ENCODE measurements around the gene CADPS2.
"Not testable (repeated sequence)": the region's sequence is repeated elsewhere in the genome, so short reads cannot be mapped to it uniquely, and the experiment has no call there.

CADPS2 gene

DNA sequence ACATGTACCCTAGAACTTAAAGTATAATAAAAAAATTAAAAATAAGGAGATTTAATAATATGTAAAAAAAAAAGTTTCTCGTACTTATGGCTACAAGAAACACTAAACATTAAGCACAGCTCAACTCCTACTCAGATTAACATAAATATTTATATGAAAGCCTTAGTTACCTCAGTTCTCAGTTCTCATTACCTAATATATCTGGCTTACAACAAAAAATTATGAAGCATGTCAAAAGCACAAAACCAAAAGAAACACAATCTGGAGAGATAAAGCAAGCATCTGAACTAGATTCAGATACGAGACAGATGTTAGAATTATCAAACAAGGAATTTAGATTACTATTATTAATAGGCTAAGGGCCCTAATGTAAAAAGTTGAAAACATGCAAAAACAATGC, 227.4 kb downstream of the CADPS2 start:
- DNase-seq, result no peak

DNA sequence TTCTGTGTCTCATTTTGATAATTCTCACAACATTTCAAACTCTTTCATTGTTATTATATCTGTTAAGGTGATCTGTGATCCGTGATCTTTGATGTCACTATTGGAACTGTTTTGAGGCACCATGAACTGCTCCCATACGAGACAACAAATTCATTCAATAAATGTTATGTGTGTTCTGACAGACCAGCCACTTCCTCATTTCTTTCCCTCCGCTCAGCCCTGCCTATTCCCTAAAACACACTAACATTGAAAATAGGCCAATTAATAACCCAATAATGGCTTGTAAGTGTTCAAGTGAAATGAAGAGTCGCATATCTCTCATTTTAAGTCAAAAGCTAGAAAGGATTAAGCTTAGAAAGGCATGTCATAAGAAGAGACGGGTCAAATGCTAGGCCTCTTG, 232.6 kb downstream of the CADPS2 start:
- DNase-seq, result no peak

DNA sequence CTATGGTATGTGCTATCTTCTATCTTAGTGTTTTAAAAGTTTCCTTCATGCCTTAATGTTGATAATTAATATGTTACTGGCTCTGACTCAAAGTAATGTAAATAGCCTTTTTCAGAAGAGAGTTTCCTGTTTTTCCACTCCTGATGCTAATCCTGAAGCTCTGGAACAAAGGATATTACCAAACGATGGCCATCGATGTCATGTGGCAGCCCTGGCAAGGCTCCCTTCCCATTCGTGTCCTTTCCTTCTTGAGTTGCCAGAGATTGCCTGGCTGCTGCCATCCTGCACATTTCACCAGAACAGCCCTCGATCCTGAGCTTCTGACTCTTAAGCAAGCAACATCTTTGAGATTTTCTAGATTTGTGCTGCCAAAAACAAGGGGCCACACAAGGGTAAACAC, 233.4 kb downstream of the CADPS2 start:
- no peak for DNase-seq

DNA sequence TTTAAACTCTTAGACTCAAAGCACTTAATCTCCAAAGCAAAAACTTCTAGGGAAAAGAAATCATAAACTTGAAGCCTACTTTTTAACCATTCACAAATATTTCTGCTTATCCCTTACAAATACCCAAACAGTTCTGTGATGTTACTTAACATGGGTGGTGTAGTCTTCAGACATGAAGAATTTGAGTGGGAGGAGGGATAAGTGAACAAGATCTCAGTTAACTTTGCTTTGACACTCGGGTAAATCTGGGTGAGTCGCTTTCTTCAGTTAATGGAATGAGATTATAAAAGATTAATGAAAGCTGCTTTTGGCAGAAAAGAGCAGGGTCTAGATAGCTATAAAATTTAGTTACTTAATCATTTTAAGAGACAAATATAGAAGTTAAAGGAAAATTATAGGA, 234.8 kb downstream of the CADPS2 start:
- no peak for DNase-seq

GRCh38 chr7:122643250-122643649, 243.0 kb downstream of the CADPS2 start:
- no peak for DNase-seq

GRCh38 chr7:122638459-122638858, 247.8 kb downstream of the CADPS2 start:
- no peak for DNase-seq

DNA sequence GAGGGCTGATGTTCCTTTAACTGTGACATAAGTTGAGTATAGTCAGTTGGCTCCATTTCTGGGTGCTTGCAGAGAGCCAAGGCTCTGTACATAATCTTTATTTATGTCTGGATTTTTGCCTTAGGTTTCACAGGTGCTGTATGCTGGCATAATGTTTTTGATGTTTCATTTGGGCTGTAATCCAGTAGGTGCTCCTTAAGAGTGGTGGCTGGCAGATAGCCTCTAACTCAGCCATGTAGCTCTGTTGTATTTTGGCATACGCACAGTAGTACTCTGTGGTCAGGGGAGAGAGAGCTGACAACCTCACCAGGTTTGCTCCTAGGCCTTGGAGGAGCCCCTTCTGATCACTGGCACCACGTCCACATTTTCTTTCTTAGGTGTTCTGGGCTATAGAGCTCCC, 248.5 kb downstream of the CADPS2 start:
- DNase-seq, result no peak

DNA sequence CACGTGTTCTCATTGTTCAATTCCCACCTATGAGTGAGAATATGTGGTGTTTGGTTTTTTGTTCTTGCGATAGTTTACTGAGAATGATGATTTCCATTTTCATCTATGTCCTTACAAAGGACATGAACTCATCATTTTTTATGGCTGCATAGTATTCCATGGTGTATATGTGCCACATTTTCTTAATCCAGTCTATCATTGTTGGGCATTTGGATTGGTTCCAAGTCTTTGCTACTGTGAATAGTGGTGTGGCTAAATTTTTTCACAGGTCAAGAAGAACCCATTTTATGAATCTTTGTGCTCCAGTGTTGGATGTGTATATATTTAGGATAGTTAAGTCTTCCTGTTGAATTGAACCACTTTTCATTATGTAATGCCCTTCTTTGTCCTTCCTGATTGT, 250.8 kb downstream of the CADPS2 start:
- DNase-seq, result not testable (repeated sequence)

GRCh38 chr7:122633472-122633871, 252.8 kb downstream of the CADPS2 start:
- no peak for DNase-seq

GRCh38 chr7:122632238-122632637, 254.0 kb downstream of the CADPS2 start:
- no peak for DNase-seq

DNA sequence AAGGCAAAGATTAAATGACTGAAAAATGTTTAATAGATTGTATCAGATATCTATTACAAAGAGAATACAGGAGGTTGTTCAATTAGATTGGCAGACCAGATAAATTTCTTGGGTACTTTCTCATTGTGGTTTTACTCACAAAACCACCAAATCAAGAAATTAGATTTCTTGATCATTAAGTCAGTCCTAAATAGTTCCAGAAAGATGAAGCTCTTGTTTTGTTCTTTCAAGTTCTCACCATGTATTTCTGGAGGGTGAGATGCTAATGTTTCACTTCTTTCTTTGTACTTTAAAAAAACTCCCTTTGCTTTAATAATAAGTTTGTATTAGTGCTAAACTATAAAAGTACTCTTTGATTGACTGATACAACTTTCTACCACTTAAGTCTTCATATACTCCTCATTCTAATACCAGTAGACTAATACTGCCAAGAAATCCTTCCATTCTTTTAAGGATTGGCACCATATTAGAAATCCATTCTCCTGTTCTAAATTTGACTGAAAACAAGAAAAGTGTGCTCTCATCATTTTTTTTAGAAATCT, 256.8 kb downstream of the CADPS2 start:
- no peak for DNase-seq

GRCh38 chr7:122628651-122629411, 257.4 kb downstream of the CADPS2 start:
- DNase-seq, result no peak

DNA sequence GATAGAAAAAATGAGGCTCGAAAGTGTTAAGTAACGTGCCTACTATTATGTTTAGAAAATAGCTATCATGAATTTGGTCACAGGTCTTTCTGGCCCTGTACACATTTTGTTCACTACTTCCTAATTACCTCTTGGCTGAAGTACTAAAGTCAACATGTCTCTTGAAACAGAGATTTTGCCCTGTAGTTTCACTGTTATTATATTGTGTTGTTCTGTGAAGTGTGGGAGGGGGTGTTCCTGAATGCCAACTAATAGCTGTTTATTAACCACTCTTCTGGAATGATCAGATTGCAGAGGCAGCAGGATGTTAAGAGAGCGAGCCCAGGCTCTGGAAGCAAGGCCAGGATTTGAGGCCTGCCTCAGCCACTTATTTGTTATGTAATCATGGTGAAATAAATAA, 259.5 kb downstream of the CADPS2 start:
- DNase-seq, result no peak

DNA sequence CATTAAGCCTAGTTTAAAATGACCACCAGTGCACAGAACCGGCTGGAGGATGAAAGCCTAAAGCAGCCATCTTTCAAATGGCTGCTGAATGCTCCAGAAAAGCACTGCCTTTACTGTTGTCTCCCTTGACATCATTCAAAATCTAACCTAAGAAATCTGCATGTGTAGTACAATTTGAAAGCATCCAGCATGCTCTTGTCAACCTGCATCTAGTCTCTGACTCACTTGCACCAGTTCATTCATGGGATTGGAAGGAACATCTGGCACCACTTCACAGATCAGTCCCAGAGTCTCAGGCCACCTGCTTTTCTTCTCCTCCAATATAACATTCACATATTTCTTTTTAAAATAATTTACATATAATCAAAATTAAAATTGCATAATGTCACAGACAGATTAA, 263.6 kb downstream of the CADPS2 start:
- DNase-seq, result peak; percentile 12

GRCh38 chr7:122619664-122620063, 266.6 kb downstream of the CADPS2 start:
- no peak for DNase-seq

DNA sequence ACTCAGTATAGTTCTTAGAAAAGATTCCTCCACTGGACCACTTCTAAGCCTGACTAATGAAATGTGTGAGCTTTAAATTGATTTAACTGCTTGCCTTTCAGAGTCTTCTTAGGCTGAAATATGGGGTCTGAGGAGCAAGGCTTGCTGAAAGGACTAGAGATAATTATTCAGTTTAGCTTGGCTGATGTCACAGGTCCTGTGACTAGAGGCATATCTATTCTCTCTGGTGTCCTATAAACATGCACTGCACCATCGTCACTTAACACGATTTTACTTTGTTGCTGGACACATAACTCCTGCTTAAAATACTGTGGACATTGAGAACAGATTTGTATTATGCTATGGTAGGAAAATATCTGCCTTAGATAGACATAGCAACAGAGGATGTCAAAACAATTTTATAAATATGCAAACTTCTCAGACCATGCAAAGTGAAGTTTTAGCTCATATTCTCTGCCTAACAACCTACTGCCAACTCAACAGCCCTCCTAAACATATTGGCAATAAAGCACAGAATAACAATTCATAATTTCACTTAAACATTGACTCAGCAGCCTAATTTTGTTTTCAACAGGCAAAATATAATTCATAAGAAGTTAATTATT, 267.6 kb downstream of the CADPS2 start:
- no peak for DNase-seq

DNA sequence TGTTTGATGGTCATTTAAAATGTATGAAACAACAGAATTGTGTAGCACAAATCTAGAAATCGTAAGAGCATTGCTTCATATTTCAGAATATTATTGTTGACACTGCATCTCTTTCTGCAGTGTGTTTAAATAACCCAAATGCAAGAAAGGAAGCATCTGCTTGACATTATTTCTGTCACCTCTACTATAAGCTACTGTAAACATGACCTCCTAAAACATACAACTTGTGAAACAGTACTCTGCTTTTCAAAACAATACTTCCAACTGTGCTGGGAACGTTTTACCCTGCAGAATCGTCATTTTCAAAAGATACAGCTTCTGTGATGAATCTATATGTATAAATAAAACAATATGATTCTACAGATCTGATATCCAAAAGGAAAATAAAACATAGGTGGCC, 269.3 kb downstream of the CADPS2 start:
- no peak for DNase-seq

GRCh38 chr7:122605929-122606328, 280.3 kb downstream of the CADPS2 start:
- DNase-seq, result no peak

GRCh38 chr7:122604251-122604650, 282.0 kb downstream of the CADPS2 start:
- DNase-seq, result no peak

- DNase-seq, result no peak
These were observed 283.5 kb downstream of the CADPS2 start for GRCh38 chr7:122602800-122603199.

GRCh38 chr7:122600630-122601029, 285.6 kb downstream of the CADPS2 start:
- no peak for DNase-seq

DNA sequence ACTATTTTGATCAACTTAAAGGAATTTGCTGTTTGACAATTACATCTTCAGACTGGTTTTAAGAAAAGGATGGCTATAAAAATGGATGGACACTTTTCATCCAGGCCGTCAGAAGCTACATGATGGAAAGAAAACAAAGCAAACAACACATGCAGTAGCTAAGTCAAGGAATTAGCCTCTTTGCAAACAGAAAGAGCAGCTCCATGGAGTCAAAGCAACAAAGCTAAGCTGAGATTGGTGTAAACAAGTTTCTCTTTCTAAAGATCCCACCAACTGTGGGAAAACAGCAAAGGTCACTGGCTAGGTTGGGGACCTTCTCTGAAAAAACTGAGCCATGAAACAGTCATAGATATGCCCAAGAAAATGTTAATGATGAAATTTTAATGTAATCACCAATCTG, 286.2 kb downstream of the CADPS2 start:
- no peak for DNase-seq

DNA sequence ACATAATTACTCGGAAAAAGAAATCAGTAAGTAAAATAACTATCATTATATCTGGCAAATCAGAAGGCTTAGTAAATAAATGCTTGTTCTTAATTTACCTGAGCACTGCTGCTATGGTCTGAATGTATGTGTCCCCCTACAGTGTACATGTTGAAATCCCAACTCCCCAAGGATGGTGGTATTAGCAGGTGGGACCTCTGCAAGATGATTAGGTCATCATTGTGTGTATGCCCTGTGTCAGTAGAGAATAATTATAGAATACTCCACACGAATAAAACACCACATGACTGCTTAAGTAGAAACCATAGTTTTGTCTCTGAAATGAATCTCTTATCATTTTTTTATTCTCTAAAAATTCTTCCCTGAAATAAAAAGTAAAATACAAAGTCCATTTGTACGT, 289.0 kb downstream of the CADPS2 start:
- no peak for DNase-seq

- DNase-seq, result no peak
These were observed 290.4 kb downstream of the CADPS2 start for GRCh38 chr7:122595885-122596284.

- no peak for DNase-seq
These were observed 297.6 kb downstream of the CADPS2 start for GRCh38 chr7:122588621-122589020.
